Right ventricle myocardium inferior (tissue), 1 donor: Measurements from ENCODE around the gene VMP1. TPM values are rescaled to one million over a fixed set of nuclear protein-coding genes. Genes with fewer than 3 reads are reported as not detected.
A peak's percentile ranks its signal among the peaks of the same experiment; 100 is the strongest.
"Not testable (repeated sequence)": the region's sequence is repeated elsewhere in the genome, so short reads cannot be mapped to it uniquely, and the experiment has no call there.

ENCODE experiments used
- ATAC-seq: fragments of 200-7000 bp; cut with Tn5 transposase; one replicate; pipeline ENCODE4 v1.9.1; 2020; ENCODE audit warnings: mild to moderate bottlenecking, moderate library complexity
- DNase-seq: peaks from one replicate; pipeline ENCODE4 v3.0.0; 2021; ENCODE audit errors: missing footprints
- intact Hi-C: fragments of 100-400 bp; cut with DNase I; formaldehyde crosslinking; loops from one replicate; pipeline ENCODE4 v1.11.0; 2022
- total RNA-seq: library from RNA; stranded (reverse); fragmentation: NEBNext Ultra II Directional; extraction: Animal tissue kit (Norgen Biotek cat#: 25700); gene quantifications from one replicate; pipeline ENCODE4 v1.2.1, GENCODE V29; 2021
- donor health status: DM: no; HTN: yes; CAD: no; lungs with severe emphysema.

VMP1 gene
- total RNA-seq, 1 donor from 2014 or later, result 50.6 TPM

DNA sequence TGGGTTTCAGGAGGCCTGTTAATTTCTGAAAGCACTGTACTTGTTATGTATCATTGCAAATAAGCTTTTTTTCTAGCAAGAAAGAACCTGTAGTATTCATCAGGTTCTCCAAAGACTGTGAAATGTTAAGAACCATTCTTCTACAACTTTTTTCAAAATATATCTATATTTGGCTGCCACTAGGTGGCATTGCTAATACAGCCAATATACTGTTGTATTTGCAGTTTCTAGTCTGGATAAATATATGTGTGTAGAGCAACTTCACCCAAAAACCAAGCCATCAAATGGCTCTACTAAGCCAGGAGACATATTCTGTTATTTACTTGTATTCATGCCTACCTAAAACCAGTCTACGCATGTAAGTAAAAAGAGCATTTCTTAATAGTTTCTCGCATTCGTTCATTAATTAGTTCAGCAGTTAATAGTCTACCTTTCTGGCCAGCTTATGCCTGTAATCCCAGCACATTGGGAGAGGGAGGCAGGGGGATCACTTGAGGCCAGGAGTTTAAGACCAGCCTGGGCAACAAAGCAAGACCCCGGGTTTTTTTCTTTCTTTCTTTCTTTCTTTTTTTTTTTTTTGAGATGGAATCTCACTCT is 39.5 kb downstream of the VMP1 start:
- DNase-seq (no peak), ATAC-seq (no peak)
- intact Hi-C loops, result no loop called here

DNA sequence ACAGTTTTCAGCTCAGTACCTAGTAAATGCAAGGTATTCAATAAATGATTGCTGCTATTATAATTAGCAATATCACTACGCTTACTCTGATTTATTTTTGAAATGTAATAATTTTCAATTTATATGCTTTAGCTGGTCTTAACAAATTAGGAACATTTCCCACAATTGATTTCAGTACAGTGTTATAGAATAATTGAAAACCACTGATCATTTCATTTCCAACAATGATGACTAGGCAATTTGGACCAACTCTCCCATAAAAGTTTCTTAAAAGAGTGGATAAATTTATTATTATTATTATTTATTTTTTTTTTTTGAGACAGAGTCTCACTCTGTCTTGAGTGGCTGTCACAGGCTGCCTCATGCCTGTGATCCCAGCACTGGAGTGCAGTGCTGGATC is 41.1 kb downstream of the VMP1 start:
- ATAC-seq, result no peak
- intact Hi-C loops, result no loop called here
- DNase-seq, result no peak

DNA sequence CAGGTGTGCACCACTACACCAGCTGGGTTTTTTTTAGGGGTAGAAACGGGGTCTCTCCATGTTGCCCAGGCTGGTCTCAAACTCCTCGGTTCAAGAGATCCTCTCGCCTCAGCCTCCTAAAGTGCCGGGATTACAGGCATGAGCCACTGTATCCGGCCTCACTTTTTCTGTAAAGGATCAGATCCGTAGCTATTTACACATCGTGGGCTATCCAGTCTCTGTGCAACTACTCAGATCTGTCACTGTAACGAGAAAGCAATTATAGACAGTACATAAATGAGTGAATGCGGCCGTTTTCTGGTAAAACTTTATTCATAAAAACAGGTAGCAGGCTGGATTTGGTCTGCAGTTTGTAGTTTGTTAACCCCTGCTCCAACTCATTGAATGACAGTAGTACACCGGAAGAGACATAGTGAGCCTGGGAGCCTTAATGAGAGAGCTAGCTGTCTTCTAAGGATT is 44.5 kb downstream of the VMP1 start:
- DNase-seq, result no peak
- intact Hi-C loops, result no loop called here

DNA sequence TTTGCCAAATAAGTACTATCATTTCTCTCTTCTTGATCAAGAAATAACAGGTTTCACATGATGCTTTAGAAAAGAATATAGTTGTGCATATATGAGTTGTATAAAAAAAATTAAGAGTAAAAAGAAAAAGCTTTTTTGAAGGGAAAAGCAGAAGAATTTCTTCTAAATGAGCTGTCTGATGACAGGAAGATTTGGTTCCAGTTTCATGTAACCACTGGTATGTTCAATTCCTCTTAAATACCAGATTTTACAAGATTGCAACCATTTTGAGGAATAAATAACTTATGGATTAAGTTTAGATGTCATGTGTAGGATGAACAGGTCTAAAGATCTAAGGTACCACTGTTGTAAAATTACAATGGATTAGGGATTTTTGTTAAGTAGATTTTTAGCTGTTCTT is 45.0 kb downstream of the VMP1 start:
- intact Hi-C loops, result no loop called here
- ATAC-seq (no peak), DNase-seq (no peak)

More for the DNA sequence above, 44.5 kb downstream of the VMP1 start:
- no peak for ATAC-seq

DNA sequence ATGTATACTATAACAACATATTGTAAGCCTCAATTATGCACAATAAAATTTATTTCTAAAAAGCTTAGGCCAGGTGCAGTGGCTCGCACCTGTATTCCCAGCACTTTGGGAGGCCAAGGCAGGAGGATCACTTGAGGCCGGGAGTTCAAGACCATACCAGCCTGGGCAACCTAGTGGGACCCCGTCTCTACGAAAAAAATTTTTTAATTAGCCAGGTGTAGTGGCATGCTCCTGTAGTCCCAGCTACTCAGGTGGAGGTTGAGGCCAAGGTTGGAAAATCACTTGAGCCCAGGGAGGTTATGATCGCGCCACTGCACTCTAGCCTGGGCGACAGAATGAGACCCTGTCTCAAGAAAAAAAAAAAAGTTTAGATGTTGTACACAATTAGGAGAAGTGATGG is 45.5 kb downstream of the VMP1 start:
- no peak for ATAC-seq
- intact Hi-C loops, result no loop called here
- DNase-seq, result no peak

DNA sequence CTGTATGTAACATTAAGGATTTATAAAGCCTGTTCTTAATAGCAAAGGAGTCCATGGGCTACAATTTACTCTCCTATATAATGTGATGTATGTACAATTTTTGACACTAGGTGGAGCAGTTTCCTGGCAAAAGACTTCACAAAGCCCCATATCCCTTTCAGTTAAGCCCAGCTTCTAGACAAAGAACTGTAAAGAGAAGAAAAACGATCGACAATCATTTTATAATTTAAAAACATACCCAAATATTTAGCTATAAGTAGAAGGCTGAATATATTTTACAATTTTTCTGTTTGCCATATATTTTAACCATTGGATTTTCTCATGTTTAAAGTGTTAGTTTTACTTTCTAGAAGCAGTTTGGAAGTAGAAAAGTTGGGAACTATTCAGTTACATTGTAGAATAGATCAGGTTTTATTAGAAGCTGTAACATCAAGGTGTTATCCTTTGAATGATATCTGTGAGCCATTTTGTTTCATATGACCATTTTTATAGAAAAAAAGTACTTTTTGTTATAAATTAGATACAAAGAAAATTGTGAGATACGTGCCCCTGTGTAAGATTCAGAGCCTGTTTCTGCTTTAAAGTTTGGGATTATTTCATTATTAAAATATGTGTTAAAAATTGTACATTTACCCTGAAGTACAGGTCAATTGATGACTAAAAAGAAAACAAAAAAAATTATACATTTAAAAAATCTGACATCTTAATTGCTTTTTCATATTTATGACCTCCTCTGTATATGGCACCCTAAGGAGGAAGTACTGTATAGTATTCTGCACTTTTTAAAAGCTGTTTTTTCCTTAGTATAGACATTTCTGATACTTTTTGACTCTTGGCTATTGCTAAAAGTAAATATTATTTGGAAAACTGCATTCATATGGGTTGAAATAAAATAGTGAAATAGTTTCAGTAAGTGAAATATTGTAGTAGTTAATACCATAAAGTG is 46.3 kb downstream of the VMP1 start:
- intact Hi-C loops, result no loop called here
- DNase-seq, result no peak

DNA sequence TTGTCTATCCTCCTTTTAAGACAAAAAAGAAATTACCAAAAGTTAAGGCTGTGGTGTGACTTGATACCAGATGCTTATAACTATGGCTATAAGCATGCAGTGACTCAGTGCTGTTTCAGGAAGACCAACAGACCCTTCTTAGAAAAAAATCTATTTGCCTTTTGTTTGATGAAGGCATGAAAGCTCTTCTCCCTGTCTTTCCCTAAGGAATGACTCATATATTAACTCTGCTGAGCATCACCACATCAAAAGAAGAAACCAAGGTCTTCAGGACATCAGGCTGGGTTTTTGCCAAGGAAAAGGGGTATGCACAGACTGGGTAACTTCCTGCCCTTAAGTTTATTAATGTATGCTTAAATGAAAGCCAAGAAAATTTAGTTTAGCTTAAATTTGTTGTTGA is 47.1 kb downstream of the VMP1 start:
- no peak for ATAC-seq
- intact Hi-C loops, result no loop called here
- no peak for DNase-seq

More for the DNA sequence above, 46.3 kb downstream of the VMP1 start:
- peak; percentile 83 for ATAC-seq

DNA sequence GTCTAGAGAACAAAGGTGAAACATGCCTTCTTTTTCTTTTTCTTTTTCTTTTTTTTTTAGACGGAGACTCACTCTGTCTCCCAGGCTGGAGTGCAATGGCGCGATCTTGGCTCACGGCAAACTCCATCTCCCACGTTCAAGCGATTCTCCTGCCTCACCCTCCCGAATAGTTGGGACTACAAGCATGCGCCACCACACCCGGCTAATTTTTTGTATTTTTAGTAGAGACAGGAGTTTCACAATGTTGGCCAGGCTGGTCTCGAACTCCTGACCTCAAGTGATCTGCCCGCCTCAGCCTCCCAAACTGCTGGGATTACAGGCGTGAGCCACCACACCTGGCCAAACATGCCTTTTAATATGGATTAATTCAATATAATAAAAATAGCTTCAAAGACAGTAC is 47.6 kb downstream of the VMP1 start:
- DNase-seq, ATAC-seq: not testable (repeated sequence)
- intact Hi-C loops, result loop anchor here (5.0 kb wide), 1 partner anchor 82 kb away; no protein-coding TSS in a partner anchor

DNA sequence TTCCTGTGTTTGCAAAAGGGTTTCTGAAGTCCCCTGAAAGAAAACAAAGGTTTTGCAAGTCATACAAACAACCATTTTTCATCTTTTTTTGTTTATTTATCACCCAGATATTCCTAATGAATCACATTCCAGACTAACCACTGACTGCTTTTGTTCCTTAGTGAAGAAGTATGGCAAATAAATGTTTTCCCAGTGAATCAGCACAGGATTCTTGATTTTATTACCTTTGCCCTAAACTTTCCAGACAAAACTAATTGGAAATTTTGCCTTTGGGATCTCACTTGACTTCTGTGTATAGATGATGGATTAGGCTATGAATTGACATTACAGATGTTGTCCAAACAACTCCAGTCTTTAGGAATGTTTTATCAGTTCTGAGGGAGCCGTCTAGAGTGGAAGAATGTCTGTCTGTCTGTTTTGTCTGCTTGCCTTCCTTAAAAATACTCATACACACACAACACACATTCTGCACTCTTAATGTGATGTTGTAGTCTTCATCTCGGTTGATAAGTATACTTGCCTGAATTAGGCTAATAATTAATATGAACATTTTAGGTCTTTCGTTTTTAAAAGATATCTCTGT is 48.9 kb downstream of the VMP1 start:
- ATAC-seq (no peak), DNase-seq (no peak)
- intact Hi-C loops, result loop anchor here (5.0 kb wide), 1 partner anchor 81 kb away; no protein-coding TSS in a partner anchor

DNA sequence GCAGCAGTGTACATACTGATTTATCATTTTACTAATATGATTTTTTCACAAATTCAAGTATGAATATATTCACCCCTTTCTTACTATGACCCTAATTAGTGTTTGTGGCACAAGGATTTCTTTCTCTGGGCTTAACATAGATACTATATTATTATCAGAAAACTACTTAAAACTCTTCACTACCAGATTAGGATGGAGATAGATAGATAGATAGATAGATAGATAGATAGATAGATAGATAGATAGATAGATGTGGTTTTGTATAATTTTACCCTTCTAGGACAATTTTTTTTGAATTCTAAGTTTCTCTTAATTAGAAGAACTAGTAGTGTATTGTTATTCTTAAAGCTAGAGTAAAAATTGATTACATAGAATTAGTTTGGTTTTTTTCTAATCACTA is 49.6 kb downstream of the VMP1 start:
- intact Hi-C loops, result loop anchor here (5.0 kb wide), 1 partner anchor 80 kb away; no protein-coding TSS in a partner anchor
- DNase-seq, result no peak
- no peak for ATAC-seq

DNA sequence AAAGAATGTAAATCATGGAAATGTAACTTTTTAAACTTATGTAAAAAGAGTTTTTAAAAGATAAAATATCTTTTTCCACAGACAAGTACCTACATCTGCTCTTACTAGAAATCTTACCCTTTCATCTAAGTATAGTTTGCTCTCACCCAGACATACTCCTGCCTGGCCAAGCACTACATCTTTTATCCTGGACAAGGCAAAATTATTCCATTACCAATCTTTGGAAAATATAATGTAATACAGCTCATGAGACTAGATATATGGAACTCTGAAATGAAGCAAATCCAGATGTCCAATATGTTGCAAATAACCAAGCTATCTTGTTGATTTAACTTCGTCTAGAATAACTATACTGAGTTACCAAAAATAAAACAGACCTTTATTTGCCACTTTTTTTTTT is 50.0 kb downstream of the VMP1 start:
- ATAC-seq (no peak), DNase-seq (no peak)
- intact Hi-C loops, result loop anchor here (5.0 kb wide), 1 partner anchor 80 kb away; no protein-coding TSS in a partner anchor

DNA sequence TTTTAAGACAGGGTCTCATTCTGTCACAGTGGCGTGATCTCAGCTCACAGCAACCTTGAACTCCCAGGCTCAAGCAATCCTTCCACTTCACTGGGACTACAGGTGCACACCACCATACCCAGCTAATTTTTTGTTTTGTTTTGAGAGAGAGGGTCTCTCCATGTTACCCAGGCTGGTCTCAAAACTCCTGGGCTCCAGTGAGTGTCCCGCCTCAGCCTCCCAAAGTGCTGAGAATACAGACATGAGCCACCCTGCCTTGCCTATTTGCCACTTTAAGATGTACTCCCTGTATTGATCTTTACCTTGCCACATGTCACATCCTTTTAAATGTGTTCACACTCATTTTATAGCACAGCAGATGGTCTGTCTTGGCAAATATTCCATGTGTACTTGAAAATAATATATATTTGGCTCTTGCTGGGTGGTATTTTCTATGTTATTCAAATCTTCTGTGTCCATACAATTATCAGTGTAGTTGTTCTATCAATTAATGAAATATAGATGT is 50.5 kb downstream of the VMP1 start:
- intact Hi-C loops, result loop anchor here (5.0 kb wide), 1 partner anchor 79 kb away; no protein-coding TSS in a partner anchor
- ATAC-seq (no peak), DNase-seq (no peak)

DNA sequence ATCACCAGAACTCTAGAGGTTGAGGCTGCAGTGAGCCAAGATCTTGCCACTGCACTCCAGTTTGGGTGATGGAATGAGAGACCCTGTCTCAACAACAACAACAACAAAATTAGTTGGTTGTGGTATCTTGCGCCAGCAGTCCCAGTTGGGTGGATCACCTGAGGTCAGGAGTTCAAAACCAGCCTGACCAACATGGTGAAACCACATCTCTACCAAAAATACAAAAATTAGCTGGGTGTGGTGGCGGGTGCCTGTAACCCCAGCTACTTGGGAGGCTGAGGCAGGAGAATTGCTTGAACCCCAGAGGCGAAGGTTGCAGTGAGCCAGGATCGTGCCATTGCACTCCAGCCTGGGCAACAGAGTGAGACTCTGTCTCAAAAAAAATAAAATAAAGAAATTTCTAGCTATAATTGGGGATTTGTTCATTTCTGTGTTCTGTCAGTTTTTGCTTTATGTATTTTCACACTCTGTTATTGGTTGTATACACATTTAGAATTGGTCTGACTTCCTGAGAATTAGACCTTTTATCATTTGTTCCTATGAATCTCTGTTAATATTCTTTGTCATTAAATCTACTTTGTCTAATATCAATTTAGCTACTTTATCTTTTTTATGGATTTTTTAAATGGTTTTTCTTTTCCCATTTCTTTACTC is 51.7 kb downstream of the VMP1 start:
- not testable (repeated sequence) for ATAC-seq, DNase-seq
- intact Hi-C loops, result loop anchor here (5.0 kb wide), 1 partner anchor 78 kb away; no protein-coding TSS in a partner anchor

DNA sequence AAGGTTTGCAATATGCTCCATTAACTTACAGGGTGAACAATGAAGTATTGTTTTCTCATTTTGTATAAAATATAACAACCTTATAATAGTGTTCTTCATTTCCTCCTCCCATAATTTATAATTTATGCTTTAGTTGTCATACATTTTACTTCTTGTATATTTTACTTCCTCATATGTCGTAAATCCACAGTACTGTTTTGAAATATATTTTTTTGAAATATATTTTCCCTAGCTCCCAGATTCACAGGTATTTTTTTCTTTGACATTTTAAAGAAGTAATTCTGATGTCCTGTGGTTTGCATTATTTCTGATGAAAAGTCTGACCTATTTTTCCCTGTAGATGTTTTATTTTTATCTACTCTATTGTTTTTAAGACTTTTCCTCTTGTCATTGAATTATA is 52.7 kb downstream of the VMP1 start:
- intact Hi-C loops, result no loop called here
- no peak for ATAC-seq

DNA sequence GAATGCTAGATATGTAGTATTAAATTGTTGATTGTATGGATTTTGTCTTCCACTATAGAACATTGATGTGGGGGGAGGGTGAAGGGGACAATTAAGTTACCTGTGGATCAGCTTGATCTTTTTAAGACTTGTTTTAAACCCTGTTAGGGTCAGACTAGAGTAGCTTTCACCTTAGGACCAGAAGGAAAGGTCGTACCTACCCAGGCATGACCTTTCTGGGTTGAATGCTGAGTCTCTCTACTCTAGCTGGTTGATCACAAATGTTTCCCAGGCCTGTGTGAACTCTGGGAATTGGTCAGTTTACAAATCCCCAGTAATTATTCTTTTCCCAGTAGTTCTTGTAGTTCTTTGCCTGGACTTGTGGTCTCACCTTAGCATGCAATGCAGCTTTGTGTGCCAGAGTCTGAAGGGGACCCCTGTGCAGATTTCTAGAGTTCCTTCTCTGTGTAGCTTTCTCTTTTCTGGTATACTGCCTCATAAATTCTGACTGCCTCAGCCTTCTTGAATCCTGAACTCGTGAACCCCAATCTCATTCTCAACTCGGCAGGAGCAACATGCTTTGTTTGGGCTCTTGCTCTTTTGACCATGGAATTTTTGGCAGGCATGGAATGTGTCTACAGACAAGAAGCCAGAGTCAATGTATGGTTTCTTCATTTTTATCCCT is 54.1 kb downstream of the VMP1 start:
- DNase-seq (no peak), ATAC-seq (no peak)
- intact Hi-C loops, result no loop called here

More for the DNA sequence above, 52.7 kb downstream of the VMP1 start:
- DNase-seq, result no peak

DNA sequence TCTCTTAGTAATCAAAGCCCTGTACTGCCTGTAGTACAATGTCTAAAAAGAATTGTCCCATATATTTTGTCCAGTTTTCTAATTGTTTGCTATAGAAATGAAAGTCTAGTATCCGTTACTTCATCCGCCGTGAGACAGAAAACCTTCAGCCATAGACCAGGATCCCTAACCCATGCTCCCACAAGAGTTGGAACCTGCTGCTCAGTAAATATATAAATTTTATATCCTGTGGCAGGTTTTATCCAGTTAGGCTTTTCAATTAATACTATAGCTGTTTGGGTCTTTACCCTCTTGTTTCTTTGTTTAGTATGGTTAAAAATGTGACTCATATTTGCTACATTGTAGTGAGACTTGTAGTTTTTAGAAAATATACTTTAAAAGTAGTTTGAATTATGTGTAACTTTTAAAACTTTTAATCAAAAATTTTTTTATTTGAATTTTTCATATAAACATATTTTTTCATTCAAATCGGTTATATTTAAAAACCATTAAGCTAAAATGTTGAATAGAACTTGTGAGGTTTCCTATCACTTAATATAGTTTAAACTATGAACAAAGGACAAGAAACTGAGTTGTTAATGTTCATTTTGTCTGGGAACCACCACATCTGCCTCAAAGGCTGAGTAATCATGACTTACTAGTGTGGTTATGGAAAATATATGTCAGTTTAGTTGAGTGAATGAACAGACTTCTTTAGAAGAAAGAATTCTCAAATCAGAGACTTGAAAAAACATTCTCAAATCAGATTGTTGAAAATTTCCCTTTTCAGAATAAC is 54.8 kb downstream of the VMP1 start:
- ATAC-seq, result no peak
- intact Hi-C loops, result no loop called here
- DNase-seq, result no peak

DNA sequence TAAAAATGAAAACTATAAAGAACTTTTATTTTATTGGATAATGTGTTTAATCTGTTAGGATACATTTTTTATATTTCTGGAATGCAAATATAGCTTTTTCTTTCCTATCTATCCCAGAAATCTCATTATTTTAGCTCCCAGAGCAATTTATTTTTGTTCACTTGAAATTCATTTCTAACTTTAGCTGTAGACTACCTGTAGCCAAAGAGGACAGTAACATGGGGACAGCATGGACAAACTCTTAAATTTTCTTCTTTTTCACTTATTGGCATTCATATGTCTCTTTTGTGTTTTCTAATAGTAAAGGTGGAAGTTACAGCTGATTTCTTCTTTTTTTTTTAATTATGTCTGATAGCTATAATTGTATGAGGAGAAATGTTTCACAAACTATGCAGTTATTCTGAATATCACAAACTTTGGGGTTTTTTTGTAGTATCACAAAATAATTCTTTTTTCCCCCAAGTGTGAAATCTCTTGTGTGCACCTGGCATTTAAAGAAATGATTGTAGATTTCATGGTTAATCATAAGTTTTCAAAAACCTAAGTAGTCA is 55.4 kb downstream of the VMP1 start:
- ATAC-seq, result no peak
- intact Hi-C loops, result no loop called here
- no peak for DNase-seq
